Ishikawa (cell line): ENCODE results near the gene TNRC6A.

Experiments used
- EGR1 ChIP-seq: IDR thresholded peaks from 2 replicates; pipeline ENCODE4 v1.6.1; 2012
- NFIC ChIP-seq: IDR thresholded peaks from 2 replicates; pipeline ENCODE4 v1.6.1; 2012
- TAF1 ChIP-seq: IDR thresholded peaks from 2 replicates; pipeline ENCODE4 v1.6.1; 2012; ENCODE audit warnings: low read depth, mild to moderate bottlenecking
- TCF12 ChIP-seq: IDR thresholded peaks from 2 replicates; pipeline ENCODE4 v1.6.1; 2012; ENCODE audit warnings: low read depth
- YY1 ChIP-seq: IDR thresholded peaks from 2 replicates; pipeline ENCODE4 v1.6.1; 2012; ENCODE audit warnings: low read depth
- TF ChIP-seq, protein P1 (sequence below): IDR thresholded peaks from 2 replicates; pipeline ENCODE4 v1.6.1; 2012
- TF ChIP-seq, protein P2 (sequence below): IDR thresholded peaks from 2 replicates; pipeline ENCODE4 v1.6.1; 2012

DNA sequence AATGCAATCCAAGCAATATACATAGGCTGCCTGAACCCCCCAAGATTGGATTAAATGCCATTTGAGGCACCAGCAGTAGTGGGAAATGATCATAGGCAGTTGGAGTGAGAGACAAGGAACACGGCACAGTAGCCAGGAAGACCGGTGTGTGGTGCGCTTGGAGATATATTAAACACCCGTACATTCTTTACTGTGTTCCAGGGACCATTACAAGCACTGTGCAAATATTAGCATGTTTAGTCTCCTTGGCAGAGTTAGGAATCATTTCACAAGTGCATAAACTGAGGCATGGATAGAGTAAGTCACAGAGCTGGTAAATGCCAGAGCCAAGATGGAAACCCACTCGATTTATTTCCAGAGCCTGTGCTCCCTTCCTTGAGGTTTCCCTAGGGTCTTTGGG lies 31.1 kb upstream of the TNRC6A start:
- TF ChIP-seq EGR1 = no peak
- no peak for TF ChIP-seq NFIC
- no peak for TF ChIP-seq TAF1
- no peak for TF ChIP-seq TCF12
- TF ChIP-seq, protein P1, sequence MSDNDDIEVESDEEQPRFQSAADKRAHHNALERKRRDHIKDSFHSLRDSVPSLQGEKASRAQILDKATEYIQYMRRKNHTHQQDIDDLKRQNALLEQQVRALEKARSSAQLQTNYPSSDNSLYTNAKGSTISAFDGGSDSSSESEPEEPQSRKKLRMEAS = no peak
- TF ChIP-seq YY1 = no peak
- TF ChIP-seq, protein P2, sequence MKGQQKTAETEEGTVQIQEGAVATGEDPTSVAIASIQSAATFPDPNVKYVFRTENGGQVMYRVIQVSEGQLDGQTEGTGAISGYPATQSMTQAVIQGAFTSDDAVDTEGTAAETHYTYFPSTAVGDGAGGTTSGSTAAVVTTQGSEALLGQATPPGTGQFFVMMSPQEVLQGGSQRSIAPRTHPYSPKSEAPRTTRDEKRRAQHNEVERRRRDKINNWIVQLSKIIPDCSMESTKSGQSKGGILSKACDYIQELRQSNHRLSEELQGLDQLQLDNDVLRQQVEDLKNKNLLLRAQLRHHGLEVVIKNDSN = no peak
